ENCODE results near the gene TUFT1. TPM values are rescaled to one million over a fixed set of nuclear protein-coding genes. Genes with fewer than 3 reads are reported as not detected.
A peak's percentile ranks its signal among the peaks of the same experiment; 100 is the strongest.

Gene TUFT1
- total RNA-seq, 2 experiments from 2014 or later, result 7.2 to 9.6 TPM

DNA sequence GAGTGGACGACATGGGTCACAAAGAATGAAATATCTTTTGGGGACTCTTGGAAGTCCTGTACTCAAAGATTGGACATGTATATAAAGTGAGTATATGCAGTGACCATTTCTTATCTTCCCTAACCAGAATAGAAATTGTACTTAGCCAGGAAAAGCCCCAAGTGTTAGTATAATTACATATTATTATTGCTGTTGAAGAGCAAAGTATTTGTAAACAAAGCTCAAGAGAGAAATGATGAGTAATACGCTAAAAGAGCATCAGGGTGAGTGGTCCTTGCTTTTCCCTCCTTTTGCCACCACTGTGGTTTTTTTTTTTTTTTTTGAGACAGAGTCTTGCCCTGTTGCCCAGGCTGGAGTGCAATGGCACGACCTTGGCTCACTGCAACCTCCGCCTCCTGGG, 35.4 kb upstream of the TUFT1 start:
- Histone ChIP-seq H3K27me3 (ENCODE audit: control insufficient read depth in 1 of 2, insufficient read depth in 2 of 2, low read length in 2 of 2) (no peaks in the 10 kb centered on the region), H3K9me3 (ENCODE audit: control insufficient read depth in 1 of 2, insufficient read depth in 1 of 2, low read length in 2 of 2) (no peaks in the 10 kb centered on the region), H3K4me3 (ENCODE audit: low read length) (no peak overlapping the region), H3K4me1 (ENCODE audit: insufficient read depth, low read length) (no peaks in the 10 kb centered on the region), H3K36me3 (ENCODE audit: insufficient read depth, low read length) (no peaks in the 10 kb centered on the region), H3K27ac (ENCODE audit: low read depth in 1 of 2, low read length in 2 of 2) (no peak overlapping the region)
- no peak for ATAC-seq (ENCODE audit: poor library complexity)
- TF ChIP-seq, protein P1, sequence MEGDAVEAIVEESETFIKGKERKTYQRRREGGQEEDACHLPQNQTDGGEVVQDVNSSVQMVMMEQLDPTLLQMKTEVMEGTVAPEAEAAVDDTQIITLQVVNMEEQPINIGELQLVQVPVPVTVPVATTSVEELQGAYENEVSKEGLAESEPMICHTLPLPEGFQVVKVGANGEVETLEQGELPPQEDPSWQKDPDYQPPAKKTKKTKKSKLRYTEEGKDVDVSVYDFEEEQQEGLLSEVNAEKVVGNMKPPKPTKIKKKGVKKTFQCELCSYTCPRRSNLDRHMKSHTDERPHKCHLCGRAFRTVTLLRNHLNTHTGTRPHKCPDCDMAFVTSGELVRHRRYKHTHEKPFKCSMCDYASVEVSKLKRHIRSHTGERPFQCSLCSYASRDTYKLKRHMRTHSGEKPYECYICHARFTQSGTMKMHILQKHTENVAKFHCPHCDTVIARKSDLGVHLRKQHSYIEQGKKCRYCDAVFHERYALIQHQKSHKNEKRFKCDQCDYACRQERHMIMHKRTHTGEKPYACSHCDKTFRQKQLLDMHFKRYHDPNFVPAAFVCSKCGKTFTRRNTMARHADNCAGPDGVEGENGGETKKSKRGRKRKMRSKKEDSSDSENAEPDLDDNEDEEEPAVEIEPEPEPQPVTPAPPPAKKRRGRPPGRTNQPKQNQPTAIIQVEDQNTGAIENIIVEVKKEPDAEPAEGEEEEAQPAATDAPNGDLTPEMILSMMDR (IDR thresholded peaks at IDR 0.05), result no peak
- peaks cover 2% of the 10 kb centered on the region for H3K27me3 Mint-ChIP-seq
- H3K4me3 Mint-ChIP-seq, result no peak overlapping the region
- no peak overlapping the region for H3K27ac Mint-ChIP-seq
- CTCF ChIA-PET, result interaction anchor here (0.6 kb wide), 1 partner anchor 415 kb away, joined by 3 read pairs; no protein-coding TSS in a partner anchor
- intact Hi-C loops (cut with DNase I, micrococcal nuclease), result loop anchor here in 1 of 2 experiments (2.0 kb wide), 1 partner anchor 44 kb away; no protein-coding TSS in a partner anchor
- no peaks in the 10 kb centered on the region for H3K9me3 Mint-ChIP-seq
- no peak for DNase-seq
- no peaks in the 10 kb centered on the region for H3K36me3 Mint-ChIP-seq (ENCODE audit: low read depth)
- POLR2A ChIA-PET, result interaction anchor here (1.3 kb wide), 1 partner anchor 32 kb away, joined by 4 read pairs; no protein-coding TSS in a partner anchor
- H3K4me1 Mint-ChIP-seq (ENCODE audit: low read depth), result no peaks in the 10 kb centered on the region

DNA sequence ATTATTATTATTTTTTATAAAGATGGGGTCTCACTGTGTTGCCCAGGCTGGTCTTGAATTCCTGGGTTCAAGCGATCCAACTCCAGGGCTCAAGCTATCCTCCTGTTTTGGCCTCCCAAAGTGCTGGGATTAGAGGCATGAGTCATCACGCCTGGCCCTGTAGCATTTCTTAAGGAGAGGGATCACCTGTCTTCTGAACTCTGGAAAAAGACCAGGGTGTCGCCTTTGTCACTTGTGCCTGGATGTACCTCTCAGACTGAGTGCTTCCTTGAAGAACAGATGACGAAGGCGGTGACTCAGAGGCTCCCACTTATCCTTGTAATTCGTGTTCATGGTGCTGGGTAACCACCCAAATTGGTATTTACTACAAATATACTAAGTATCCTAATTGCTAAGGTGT, 31.3 kb upstream of the TUFT1 start:
- TF ChIP-seq, protein P1 (IDR thresholded peaks at IDR 0.05), result no peak
- Histone ChIP-seq H3K27me3 (ENCODE audit: control insufficient read depth in 1 of 2, insufficient read depth in 2 of 2, low read length in 2 of 2) (no peaks in the 10 kb centered on the region), H3K36me3 (ENCODE audit: insufficient read depth, low read length) (no peaks in the 10 kb centered on the region), H3K4me3 (ENCODE audit: low read length) (no peak overlapping the region), H3K9me3 (ENCODE audit: control insufficient read depth in 1 of 2, insufficient read depth in 1 of 2, low read length in 2 of 2) (no peaks in the 10 kb centered on the region), H3K27ac (ENCODE audit: low read depth in 1 of 2, low read length in 2 of 2) (no peak overlapping the region), H3K4me1 (ENCODE audit: insufficient read depth, low read length) (peaks cover 30% of the 10 kb centered on the region)
- Mint-ChIP-seq H3K4me1 (ENCODE audit: low read depth) (peaks cover 28% of the 10 kb centered on the region), H3K36me3 (ENCODE audit: low read depth) (no peaks in the 10 kb centered on the region), H3K4me3 (peak overlapping the region; percentile 55), H3K27ac (no peak overlapping the region), H3K9me3 (no peaks in the 10 kb centered on the region), H3K27me3 (no peaks in the 10 kb centered on the region)
- intact Hi-C loops (cut with DNase I, micrococcal nuclease), result no loop called here
- ChIA-PET POLR2A (no interaction called here), CTCF (no interaction called here)
- DNase-seq, result no peak
- ATAC-seq (ENCODE audit: poor library complexity), result no peak

DNA sequence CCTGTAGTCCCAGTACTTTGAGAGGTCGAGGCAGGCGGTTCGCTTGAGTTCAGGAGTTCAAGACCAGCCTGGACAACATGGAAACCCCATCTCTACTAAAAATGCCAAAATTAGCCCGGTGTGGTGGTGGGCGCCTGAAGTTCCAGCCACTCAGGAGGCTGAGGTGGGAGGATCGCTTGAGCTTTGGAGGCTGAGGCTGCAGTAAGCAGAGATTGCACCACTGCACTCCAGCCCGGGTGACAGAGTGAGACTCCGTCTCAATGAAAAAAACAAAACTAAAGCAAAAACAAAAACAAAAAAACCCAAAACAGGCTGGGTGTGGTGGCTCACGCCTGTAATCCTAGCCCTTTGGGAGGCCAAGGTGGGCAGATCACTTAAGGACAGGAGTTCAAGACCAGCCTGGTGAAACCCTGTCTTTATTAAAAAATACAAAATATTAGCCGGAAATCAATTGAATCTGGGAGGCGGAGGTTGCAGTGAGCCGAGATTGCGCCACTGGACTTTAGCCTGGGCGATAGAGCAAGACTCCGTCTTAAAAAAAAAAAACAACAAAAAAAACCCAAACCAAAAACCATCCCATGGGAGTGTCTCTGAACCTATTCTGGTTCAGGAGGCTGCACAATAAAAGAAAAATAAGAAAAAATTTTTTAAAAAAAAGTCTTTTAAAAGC, 30.6 kb upstream of the TUFT1 start:
- ChIA-PET CTCF (interaction anchor here (1.9 kb wide), 1 partner anchor 65 kb away, joined by 7 read pairs; no protein-coding TSS in a partner anchor), POLR2A (no interaction called here)
- no peaks in the 10 kb centered on the region for H3K9me3 ChIP-seq (ENCODE audit: control insufficient read depth in 1 of 2, insufficient read depth in 1 of 2, low read length in 2 of 2)
- H3K4me3 Mint-ChIP-seq, result peak overlapping the region; percentile 55
- no peak for ATAC-seq (ENCODE audit: poor library complexity)
- DNase-seq, result no peak
- TF ChIP-seq, protein P1 (IDR thresholded peaks at IDR 0.05), result no peak
- intact Hi-C loops (cut with DNase I, micrococcal nuclease), result loop anchor here (2.0 to 5.0 kb wide), 5 partner anchors 31 to 229 kb away; partner anchors contain the start of genes POGZ (in 1 of the 2) and TUFT1 (in 1 of the 2)
- peaks cover 32% of the 10 kb centered on the region for H3K4me1 Mint-ChIP-seq (ENCODE audit: low read depth)
- H3K27ac ChIP-seq (ENCODE audit: low read depth in 1 of 2, low read length in 2 of 2), result no peak overlapping the region
- H3K9me3 Mint-ChIP-seq, result no peaks in the 10 kb centered on the region
- no peaks in the 10 kb centered on the region for H3K36me3 Mint-ChIP-seq (ENCODE audit: low read depth)
- H3K27me3 Mint-ChIP-seq, result no peaks in the 10 kb centered on the region
- no peaks in the 10 kb centered on the region for H3K27me3 ChIP-seq (ENCODE audit: control insufficient read depth in 1 of 2, insufficient read depth in 2 of 2, low read length in 2 of 2)
- H3K4me1 ChIP-seq (ENCODE audit: insufficient read depth, low read length), result peaks cover 30% of the 10 kb centered on the region
- H3K4me3 ChIP-seq (ENCODE audit: low read length), result no peak overlapping the region
- no peak overlapping the region for H3K27ac Mint-ChIP-seq
- no peaks in the 10 kb centered on the region for H3K36me3 ChIP-seq (ENCODE audit: insufficient read depth, low read length)
